Activated naive CD8-positive, alpha-beta T cell treated with anti-CD3 and anti-CD28 coated beads, Interleukin-2, amount 50 U/mL, for 16 hours (primary cell): ENCODE measurements around the gene SIX2.

Experiments used
- DNase-seq: peaks from one replicate; pipeline ENCODE4 v3.0.0-alpha.2; 2020; ENCODE audit warnings: low read depth, low spot score

SIX2 gene

DNA sequence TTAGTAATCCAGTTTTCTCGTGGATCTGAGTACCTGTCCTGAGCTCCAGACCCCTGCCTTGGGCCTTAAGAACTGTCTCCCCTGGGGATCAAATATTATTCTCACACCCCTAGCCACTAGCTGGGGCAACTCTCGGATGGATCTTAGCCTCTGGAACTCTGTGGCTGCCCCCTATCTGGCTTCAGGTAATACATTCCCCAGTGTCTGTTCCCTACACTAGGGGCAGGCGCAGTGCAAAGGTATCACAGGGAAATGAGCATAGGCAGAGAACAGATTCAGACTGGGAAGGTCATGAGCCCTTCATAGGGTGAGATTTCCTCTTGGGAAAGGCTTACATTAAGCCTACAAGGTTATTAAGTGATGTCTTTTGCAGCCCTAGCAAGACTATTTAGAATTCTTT is 11.2 kb upstream of the SIX2 start:
- DNase-seq: no peak

- DNase-seq: no peak
Measured at GRCh38 chr2:45018023-45018422, 8.8 kb upstream of the SIX2 start.

DNA sequence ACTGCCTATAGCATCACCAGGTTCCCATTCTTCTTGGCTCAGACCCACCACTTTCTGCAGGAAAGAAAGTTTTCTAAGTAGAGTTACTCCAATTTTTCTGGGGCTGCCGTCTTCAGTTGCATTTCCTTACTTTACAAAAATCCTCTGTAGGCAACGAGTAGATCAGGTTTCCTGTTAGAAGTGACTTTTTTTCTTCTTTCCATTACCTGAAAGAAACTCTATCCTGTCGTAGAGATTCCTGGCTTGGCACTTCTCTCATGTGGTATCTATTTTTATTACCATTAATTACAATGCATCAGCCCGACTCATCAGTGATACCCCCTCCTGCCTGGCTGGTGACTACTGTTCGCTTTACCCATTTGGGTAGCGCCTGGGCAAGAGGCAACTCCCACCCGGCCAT is 5.6 kb upstream of the SIX2 start:
- no peak for DNase-seq

GRCh38 chr2:45014016-45014702 is 4.9 kb upstream of the SIX2 start:
- DNase-seq: no peak

DNA sequence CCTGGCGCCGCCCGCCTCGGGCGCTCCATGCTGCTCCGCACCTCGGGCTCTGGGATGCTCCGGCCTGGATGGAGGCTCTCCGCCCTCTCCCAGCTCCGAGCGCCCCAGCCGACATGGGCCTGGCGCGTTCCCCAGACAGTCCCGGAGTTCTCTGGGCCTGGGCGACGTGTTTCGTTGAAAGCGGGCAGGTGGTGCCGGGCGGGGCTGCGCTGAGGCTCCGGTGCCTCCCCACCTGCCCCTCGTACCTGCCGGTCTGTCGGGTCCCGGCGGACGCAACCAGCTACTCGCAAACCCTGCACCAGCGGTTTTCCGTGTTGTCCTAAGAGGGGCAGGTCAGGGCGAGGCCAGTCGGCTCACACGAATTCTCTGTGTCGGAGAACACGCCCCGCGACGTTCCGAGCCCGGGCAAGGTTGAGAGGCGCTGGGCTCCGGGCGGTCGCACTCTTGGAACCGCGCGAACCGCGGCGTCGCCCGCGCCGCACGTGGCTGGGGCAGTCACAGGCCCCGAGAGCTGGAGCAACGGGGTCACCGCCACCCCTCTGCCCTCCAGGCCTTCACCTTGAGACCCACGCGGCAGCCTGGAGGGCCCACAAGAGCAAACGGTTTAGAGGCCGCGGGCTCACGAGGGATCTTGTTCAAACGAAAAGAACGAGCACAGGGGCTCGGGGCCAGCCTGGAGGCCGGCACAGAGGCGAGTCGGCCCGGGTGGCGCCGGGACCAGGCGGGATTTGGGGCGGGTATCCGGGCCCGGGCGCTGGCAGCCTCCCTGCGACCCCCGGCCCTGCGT is 4.2 kb upstream of the SIX2 start:
- DNase-seq: no peak

DNA sequence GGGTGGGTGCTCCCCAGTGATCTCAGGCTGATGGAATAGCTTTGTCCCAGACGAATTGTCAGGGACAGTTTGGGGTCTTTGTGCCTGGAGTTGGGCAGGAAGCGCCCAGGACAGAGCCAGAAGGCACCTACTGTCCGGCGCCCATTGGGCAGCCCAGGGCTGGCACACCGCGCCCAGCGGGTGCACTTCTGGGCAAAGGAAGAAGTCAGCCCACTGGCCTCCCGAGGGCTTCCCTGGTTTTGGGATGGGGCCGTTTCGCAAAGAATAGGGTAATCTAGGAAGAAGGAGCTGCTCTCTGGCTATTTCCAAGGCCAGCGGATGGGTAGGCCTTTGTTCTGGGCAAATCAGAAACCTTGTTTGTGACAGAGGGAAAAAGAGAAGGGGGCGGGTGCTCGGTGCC is 3.5 kb upstream of the SIX2 start:
- DNase-seq: no peak

GRCh38 chr2:45011621-45012602 is 2.7 kb upstream of the SIX2 start:
- DNase-seq: no peak

GRCh38 chr2:45011121-45011520 is 1.9 kb upstream of the SIX2 start:
- DNase-seq: no peak

- DNase-seq: no peak
Measured at GRCh38 chr2:45010702-45011012, 1.4 kb upstream of the SIX2 start.

DNA sequence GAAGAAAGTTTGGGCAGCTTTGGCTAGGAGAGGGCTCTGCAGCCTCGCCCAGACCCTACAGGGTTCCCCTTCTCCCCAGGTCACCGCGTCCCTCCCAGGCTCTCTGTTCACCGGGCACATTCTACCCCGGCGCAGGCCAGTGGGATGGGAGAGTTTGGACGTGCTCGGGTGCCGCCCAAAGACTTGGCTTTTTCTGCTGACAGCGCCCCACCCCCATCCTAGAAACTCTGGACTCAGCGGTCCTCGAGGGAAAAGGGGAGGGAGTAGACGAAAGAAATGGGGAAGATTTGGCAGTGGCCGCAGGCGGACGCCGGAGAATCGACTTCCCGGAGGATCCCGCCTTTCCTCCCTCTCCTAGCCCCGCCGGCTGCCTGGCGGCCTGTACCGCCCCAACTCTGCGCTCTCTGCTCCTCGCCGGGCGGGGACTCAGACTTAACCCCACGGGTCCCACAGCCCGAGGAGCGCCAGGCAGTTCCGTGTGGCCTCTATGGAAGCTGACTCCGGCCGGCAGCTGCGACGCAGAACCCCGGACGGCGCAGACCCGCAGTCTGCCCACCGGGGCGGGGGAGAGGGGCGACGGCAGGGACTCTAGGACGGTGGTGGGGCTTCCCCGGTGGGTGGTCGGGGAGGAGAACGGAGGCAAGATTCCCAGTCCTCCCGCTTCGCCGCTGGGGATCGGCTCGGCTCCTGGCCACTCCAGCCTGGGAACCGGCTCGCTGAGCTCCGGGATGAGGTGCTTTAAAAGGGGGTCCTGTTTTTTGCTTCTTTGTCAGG is 863 bp upstream of the SIX2 start:
- DNase-seq: no peak

GRCh38 chr2:45008296-45009129 is 739 bp downstream of the SIX2 start:
- DNase-seq: no peak

- DNase-seq: no peak
Measured at GRCh38 chr2:45007961-45008295, 1.3 kb downstream of the SIX2 start.

- no peak for DNase-seq
Measured at GRCh38 chr2:45006942-45007287, 2.3 kb downstream of the SIX2 start.

DNA sequence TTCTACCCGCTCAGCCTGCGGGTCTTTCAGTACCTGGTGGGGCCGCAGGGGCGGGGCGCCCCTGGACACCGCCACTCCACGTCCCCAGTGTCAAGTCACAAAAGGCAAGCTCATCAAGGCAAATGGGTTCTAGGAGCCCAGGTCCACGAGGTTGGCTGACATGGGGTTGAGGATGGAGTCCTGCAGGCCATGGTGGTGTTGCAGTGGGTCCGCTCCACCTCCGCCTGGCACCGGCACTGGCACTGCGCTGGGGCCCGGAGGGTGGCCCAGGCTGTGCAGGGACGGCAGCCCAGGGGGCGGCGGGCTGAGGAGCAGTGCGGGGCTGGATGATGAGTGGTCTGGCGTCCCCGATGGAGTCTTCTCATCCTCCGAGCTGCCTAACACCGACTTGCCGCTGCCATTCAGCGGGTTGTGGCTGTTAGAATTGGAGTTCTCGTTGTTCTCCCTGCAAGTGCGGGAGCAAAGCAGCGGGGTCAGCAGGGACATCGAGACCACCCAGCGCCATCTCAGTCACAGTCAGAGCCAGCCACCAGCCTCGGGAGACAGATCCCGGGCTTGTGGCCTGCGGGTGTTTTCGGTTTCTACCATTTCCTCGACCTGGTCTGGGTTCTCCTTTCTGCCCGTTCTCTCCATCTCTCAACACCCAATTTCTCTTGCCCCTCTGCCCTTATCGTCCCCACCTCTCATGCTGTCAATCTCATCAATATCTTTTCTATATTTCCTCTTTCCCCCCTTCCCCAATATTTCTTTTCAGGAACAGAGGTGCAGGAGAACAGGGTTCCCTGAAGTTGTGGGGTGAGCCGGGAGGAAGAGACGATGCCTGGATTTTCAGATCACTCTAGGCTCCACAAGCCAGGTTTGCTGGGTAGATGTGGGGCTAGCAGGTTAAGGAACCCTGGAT is 3.0 kb downstream of the SIX2 start:
- no peak for DNase-seq

- no peak for DNase-seq
Measured at GRCh38 chr2:45005261-45006002, 3.8 kb downstream of the SIX2 start.

GRCh38 chr2:45004562-45005191 is 4.6 kb downstream of the SIX2 start:
- DNase-seq: no peak

DNA sequence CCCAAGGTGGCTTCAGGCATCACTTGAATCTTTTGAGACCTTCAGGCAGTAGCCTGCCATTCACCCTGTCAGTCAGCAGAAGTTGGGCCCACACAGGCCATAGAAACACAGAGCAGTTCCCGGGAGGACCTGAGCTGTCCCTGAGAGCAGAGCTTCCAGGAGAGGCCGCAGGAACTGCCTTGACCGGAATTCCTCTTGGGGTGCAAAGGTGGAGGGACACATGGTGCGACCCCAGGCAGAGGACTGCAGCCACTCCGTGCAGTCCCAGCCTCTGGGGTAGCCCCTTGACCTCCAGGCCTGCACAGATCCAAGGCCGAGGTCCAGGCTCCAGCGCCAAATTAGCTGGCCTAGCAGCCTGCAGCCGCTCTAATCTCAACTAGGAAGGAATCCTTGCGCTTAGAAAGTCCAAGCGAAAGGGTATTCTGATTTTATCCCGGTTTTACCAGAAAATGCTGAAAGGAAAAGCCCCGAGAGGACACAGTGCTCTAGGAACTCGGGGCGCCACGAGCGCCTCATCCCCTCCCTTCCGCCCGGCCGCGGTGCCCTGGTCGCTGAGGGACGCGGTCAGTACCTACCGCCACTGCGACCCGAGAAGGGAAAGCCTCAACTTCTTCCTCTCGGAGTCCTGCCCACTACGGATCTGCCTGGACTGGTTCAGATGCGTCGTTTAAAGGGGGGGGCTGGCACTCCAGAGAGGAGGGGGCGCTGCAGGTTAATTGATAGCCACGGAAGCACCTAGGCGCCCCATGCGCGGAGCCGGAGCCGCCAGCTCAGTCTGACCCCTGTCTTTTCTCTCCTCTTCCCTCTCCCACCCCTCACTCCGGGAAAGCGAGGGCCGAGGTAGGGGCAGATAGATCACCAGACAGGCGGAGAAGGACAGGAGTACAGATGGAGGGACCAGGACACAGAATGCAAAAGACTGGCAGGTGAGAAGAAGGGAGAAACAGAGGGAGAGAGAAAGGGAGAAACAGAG is 5.4 kb downstream of the SIX2 start:
- no peak for DNase-seq
